ENCODE results near the gene SLN.

The SLN gene

DNA sequence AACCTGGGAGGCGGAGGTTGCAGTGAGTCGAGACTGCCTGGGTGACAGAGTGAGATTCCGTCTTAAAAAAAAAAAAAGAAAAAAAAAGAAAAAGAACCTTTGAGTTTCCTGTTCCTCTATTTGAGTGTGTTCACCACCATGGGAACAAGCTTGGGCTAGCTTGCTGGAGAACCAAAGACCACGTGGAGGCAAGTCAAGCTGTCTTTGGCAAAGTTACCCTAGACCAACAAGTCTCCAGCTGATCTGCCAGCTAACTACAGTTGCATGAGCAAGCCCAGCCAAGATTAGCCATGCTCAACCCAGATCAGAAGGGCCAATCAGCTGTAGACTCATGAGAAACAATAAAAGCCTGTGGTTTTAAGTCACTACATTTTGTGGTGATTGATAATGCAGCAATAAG is 29.7 kb downstream of the SLN start:
- H3K9me3 ChIP-seq (ENCODE audit: control insufficient read depth, low read length) = no peaks in the 10 kb centered on the region
- no peaks in the 10 kb centered on the region for H3K4me1 ChIP-seq (ENCODE audit: control insufficient read depth, insufficient read depth, low read length)
- H3K27me3 ChIP-seq (replicated peaks; ENCODE audit: control insufficient read depth, insufficient read depth, low read length) = no peaks in the 10 kb centered on the region
- no peak overlapping the region for H3K4me3 ChIP-seq (ENCODE audit: low read length)
- no peak for DNase-seq (ENCODE audit: low read depth)
- no peak overlapping the region for H3K9ac ChIP-seq (ENCODE audit: low read length)
- no peaks in the 10 kb centered on the region for H3K36me3 ChIP-seq (ENCODE audit: control insufficient read depth, insufficient read depth, low read length, severe bottlenecking)

DNA sequence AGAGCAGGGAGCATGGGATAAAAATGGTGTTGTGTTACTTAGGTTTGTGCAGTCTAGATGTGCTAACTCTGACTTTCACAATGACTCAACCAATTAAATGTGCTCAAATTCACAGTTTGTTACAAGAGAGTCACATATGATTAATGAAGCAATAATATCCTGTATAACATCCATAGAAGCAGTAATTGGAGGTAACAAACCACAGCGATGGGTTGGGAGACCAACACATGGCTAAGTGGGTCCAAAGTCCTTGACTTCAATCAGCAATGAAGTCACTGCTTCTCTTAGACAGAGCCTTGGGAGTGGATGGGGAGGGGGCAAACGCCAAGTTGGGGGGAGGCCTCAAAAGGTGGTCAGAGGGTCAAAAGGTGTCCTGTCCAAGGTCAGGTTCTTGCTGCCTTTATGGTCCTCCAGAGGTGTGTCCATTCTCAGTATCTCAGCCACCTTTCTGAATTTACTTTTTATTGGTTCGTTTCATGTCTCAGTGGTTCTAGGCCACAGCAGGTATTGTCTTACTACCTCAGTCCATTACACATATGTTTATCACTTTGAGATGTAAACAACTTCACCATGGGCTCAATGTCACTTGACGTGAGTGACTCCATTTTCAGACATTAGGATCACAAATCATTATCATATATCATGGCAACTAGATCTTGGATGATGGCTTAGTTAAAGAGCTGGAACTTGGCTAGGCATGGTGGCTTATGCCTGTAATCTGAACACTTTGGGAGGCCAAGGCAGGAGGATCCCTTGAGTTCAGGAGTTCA is 32.4 kb downstream of the SLN start:
- Histone ChIP-seq H3K36me3 (ENCODE audit: control insufficient read depth, insufficient read depth, low read length, severe bottlenecking) (no peaks in the 10 kb centered on the region), H3K9me3 (ENCODE audit: control insufficient read depth, low read length) (no peaks in the 10 kb centered on the region), H3K9ac (ENCODE audit: low read length) (no peak overlapping the region), H3K27me3 (replicated peaks; ENCODE audit: control insufficient read depth, insufficient read depth, low read length) (peaks cover 4% of the 10 kb centered on the region), H3K4me1 (ENCODE audit: control insufficient read depth, insufficient read depth, low read length) (no peaks in the 10 kb centered on the region), H3K4me3 (ENCODE audit: low read length) (no peak overlapping the region)
- DNase-seq (ENCODE audit: low read depth) = no peak

DNA sequence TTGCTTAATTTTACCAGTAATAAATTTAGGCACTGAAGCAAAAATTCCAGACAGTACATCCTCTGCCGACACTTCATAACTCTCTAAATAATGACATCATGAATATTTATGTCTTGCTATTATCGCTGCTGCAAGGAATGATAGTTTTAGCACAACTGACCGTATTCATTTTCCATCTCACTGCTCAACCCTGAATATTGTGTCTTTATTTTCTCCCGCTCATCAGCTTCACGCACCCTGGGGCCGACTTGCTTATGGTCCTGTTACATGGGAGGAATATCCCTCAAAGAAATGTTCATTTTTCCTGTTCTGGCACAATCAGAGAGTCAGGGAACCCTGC is 33.3 kb downstream of the SLN start:
- Histone ChIP-seq H3K4me3 (ENCODE audit: low read length) (no peak overlapping the region), H3K9me3 (ENCODE audit: control insufficient read depth, low read length) (no peaks in the 10 kb centered on the region), H3K36me3 (ENCODE audit: control insufficient read depth, insufficient read depth, low read length, severe bottlenecking) (no peaks in the 10 kb centered on the region), H3K4me1 (ENCODE audit: control insufficient read depth, insufficient read depth, low read length) (no peaks in the 10 kb centered on the region), H3K27me3 (replicated peaks; ENCODE audit: control insufficient read depth, insufficient read depth, low read length) (peaks cover 4% of the 10 kb centered on the region), H3K9ac (ENCODE audit: low read length) (no peak overlapping the region)
- DNase-seq (ENCODE audit: low read depth) = no peak

DNA sequence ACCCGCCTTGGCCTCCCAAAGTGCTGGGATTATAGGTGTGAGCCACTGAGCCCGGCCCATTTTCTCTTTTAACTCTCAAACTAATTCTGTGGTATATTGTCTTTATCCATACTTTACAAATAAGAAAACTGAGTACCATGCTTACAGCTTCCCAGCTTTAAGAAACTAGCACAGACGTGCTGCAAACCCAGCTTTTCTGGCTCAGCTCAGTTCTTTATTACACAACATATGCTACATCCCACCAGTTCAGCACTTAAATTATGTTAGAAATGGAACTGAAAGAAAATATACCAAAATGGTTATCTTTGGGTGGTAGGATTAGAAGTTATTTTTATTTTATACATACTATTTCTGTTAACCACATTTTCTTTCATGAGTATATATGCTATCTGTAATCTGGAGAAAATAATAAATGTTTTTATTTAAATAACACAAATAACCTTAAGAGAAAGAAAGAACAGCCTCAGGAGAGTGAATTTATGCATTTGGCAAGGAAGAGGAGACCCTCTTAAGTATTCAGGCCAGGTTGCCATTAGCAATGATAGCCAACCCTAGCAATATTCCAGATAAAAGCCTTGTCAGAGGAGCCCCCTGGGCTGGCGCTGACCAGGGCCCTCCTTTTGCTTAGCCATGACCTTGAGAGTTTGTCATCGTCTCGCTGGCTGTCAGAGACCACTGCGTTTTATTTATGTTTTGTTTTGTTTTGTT is 33.8 kb downstream of the SLN start:
- Histone ChIP-seq H3K36me3 (ENCODE audit: control insufficient read depth, insufficient read depth, low read length, severe bottlenecking) (no peaks in the 10 kb centered on the region), H3K27me3 (replicated peaks; ENCODE audit: control insufficient read depth, insufficient read depth, low read length) (peaks cover 4% of the 10 kb centered on the region), H3K4me1 (ENCODE audit: control insufficient read depth, insufficient read depth, low read length) (no peaks in the 10 kb centered on the region), H3K4me3 (ENCODE audit: low read length) (no peak overlapping the region), H3K9me3 (ENCODE audit: control insufficient read depth, low read length) (no peaks in the 10 kb centered on the region), H3K9ac (ENCODE audit: low read length) (no peak overlapping the region)
- DNase-seq (ENCODE audit: low read depth) = no peak

DNA sequence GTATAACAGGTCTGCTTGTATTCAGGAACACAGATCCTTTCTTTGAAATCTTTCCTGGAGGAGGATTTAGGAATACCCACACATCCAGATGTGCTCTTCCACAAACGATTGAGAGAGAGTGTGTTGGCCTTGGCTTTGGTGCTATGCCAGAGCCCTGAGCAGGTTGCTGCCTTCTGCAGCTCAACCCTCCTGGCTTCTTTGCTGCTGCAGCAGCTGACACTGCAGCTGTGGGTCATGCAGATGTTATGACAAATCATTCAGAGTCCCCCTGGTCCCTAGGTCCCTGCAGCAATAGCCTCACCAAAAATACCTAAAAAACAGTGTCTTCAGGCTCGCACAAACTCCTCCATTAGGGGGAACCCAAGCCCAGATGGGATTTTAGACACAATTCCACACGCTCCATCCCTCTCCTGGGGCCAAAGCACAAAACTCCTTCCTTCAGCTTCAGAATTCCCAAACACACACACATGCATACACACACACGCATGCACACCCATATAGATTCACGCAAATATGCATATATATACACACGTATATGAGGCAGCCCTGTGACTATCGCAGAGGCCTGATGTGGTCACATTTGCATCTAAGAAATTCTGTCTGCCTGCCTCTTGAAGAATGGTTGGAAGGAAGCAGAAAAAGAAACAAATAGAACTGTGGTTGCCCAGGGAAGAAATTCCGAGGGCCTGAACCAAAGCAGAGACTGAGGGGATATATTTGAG is 35.4 kb downstream of the SLN start:
- Histone ChIP-seq H3K9ac (ENCODE audit: low read length) (no peak overlapping the region), H3K4me3 (ENCODE audit: low read length) (no peak overlapping the region), H3K36me3 (ENCODE audit: control insufficient read depth, insufficient read depth, low read length, severe bottlenecking) (no peaks in the 10 kb centered on the region), H3K4me1 (ENCODE audit: control insufficient read depth, insufficient read depth, low read length) (no peaks in the 10 kb centered on the region), H3K9me3 (ENCODE audit: control insufficient read depth, low read length) (no peaks in the 10 kb centered on the region), H3K27me3 (replicated peaks; ENCODE audit: control insufficient read depth, insufficient read depth, low read length) (peaks cover 5% of the 10 kb centered on the region)
- no peak for DNase-seq (ENCODE audit: low read depth)

DNA sequence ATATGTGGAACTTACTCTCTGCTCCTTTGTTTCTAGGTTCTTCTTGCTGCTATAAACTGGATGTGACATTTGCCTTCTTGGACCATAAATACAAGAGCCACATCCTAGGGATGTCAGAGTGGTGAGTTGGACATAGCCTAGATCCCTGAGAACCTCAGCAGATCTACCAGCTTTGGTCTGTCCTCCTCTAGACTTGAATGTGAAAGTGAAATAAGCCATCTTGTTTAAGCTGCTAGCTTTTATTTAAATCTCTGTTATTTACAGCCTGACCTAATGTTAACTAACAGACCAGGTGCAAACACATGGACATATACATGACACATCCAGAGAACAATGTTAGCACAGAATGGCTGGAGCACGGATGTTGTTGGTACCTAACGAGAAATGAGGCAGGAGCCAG is 36.0 kb downstream of the SLN start:
- Histone ChIP-seq H3K36me3 (ENCODE audit: control insufficient read depth, insufficient read depth, low read length, severe bottlenecking) (no peaks in the 10 kb centered on the region), H3K9me3 (ENCODE audit: control insufficient read depth, low read length) (no peaks in the 10 kb centered on the region), H3K27me3 (replicated peaks; ENCODE audit: control insufficient read depth, insufficient read depth, low read length) (peaks cover 9% of the 10 kb centered on the region), H3K9ac (ENCODE audit: low read length) (no peak overlapping the region), H3K4me1 (ENCODE audit: control insufficient read depth, insufficient read depth, low read length) (no peaks in the 10 kb centered on the region), H3K4me3 (ENCODE audit: low read length) (no peak overlapping the region)
- DNase-seq (ENCODE audit: low read depth) = no peak

DNA sequence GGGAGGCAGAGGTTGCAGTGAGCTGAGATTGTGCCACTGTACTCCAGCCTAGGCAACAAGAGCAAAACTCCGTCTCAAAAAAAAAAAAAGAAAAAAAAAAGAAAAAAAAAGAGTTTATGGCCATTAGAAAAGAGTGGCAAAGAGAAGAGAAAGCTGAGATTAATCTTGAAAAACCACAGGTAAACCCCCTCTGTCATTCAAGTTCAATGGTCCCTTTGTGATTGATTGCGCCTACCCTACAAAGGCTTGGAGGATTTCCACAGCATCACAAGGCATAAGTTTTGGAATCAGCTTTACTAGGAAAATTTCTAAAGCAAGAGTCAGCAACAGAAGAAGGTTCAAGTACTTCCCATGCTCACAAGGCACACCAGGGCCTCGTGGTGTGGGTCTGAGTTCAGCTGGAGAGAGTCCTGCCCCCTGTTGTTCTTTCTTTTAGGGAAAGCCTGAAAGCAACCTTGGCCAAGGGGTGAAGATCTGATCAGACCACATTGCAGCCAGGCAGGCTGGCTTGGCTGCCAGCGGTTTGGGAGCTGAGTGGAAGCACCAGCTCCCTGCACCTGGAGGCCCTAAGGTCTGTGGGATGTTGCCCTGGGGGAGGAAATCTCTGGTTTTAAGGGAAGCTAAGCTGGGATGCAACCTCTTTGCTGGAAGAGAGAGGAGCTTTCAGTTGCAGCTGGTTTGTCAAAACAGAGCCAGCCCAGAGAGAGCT is 41.8 kb downstream of the SLN start:
- Histone ChIP-seq H3K9ac (ENCODE audit: low read length) (no peak overlapping the region), H3K27me3 (replicated peaks; ENCODE audit: control insufficient read depth, insufficient read depth, low read length) (peaks cover 14% of the 10 kb centered on the region), H3K4me3 (ENCODE audit: low read length) (no peak overlapping the region), H3K4me1 (ENCODE audit: control insufficient read depth, insufficient read depth, low read length) (peaks cover 20% of the 10 kb centered on the region), H3K36me3 (ENCODE audit: control insufficient read depth, insufficient read depth, low read length, severe bottlenecking) (no peaks in the 10 kb centered on the region), H3K9me3 (ENCODE audit: control insufficient read depth, low read length) (no peaks in the 10 kb centered on the region)
- DNase-seq (ENCODE audit: low read depth) = no peak

DNA sequence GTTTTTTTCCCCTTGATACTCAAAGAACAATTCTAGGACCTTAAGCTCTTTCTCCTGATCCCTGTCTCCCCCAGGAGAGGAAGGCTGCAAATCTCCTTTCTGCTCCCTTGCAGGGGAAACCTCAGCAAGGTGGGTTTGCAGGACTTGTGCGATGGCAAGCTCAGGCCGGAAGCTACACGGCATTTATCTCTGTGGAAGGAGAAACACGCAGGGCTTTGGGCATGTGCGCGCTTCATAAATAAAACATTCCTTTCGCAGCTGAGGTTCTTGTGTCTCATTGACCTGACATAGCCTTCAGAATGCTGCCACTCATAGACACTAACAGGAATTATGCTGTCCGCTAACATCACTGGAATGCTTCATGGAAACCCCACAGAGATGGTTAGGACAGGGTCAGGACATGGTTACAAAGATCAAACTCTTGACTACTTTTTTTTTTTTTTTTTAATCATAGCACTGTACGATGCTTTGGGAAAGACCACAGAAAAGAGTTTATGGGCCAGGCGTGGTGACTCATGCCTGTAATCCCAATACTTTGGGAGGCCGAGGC is 42.6 kb downstream of the SLN start:
- Histone ChIP-seq H3K9me3 (ENCODE audit: control insufficient read depth, low read length) (no peaks in the 10 kb centered on the region), H3K36me3 (ENCODE audit: control insufficient read depth, insufficient read depth, low read length, severe bottlenecking) (no peaks in the 10 kb centered on the region), H3K4me3 (ENCODE audit: low read length) (no peak overlapping the region), H3K9ac (ENCODE audit: low read length) (no peak overlapping the region), H3K27me3 (replicated peaks; ENCODE audit: control insufficient read depth, insufficient read depth, low read length) (peaks cover 14% of the 10 kb centered on the region), H3K4me1 (ENCODE audit: control insufficient read depth, insufficient read depth, low read length) (peaks cover 25% of the 10 kb centered on the region)
- no peak for DNase-seq (ENCODE audit: low read depth)

DNA sequence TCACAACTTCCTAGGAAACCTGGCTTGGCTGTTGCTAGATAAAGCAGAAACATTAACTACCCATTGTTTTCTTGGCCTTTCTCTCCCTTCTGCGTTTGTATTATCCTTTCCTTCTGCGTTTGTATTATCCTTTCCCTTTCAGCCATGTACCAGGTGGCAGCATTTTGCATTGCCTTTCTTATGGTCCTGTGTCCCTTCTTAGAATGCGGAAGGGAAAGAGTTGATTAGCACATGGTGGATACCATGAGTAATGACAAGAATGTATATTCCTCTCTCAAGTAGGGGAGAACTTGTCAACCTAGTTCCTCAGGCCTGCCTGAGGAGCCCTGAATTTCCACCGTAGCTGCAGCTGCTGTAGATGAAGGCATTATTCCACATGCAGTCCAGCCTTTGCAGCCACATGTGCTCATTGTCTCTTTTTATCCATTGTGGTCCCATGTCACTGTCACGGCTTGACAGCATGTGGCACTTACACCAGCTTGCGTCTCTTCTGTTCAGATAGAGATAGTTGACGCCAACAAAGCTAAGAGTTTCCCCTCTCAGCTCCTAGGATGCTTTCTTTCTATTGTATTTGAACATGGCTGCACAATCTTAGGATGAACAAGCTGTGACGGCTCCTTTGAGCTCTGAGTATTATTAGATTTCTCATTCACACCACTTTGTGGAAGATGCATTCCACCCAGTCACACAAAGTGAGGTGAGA is 44.8 kb downstream of the SLN start:
- H3K9ac ChIP-seq (ENCODE audit: low read length) = no peak overlapping the region
- no peak overlapping the region for H3K4me3 ChIP-seq (ENCODE audit: low read length)
- H3K4me1 ChIP-seq (ENCODE audit: control insufficient read depth, insufficient read depth, low read length) = peaks cover 25% of the 10 kb centered on the region
- no peaks in the 10 kb centered on the region for H3K36me3 ChIP-seq (ENCODE audit: control insufficient read depth, insufficient read depth, low read length, severe bottlenecking)
- H3K27me3 ChIP-seq (replicated peaks; ENCODE audit: control insufficient read depth, insufficient read depth, low read length) = peaks cover 18% of the 10 kb centered on the region
- DNase-seq (ENCODE audit: low read depth) = no peak
- H3K9me3 ChIP-seq (ENCODE audit: control insufficient read depth, low read length) = no peaks in the 10 kb centered on the region

DNA sequence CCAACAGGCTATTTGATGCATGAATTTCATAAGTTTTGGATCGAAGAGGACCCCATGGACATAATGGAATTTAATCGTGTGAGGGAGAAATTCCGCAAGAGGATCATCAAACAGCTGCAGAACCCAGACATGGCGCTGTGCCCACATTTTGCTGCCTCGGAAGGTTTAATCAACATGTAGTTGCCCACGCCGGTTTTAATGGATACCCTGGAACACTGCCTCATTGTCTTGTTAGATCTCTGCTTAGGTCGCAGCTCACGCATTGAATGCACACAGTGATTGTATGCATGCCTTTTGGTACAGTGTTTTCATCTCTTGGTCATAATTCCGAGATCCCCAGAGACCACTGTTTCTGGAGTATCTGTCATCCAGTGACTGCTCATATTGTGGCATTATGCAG is 46.8 kb downstream of the SLN start:
- no peak overlapping the region for H3K4me3 ChIP-seq (ENCODE audit: low read length)
- DNase-seq (ENCODE audit: low read depth) = no peak
- peaks cover 20% of the 10 kb centered on the region for H3K4me1 ChIP-seq (ENCODE audit: control insufficient read depth, insufficient read depth, low read length)

More for the DNA sequence above, 46.8 kb downstream of the SLN start:
- Histone ChIP-seq H3K9me3 (ENCODE audit: control insufficient read depth, low read length) (no peaks in the 10 kb centered on the region), H3K9ac (ENCODE audit: low read length) (no peak overlapping the region), H3K36me3 (ENCODE audit: control insufficient read depth, insufficient read depth, low read length, severe bottlenecking) (no peaks in the 10 kb centered on the region), H3K27me3 (replicated peaks; ENCODE audit: control insufficient read depth, insufficient read depth, low read length) (peaks cover 14% of the 10 kb centered on the region)

Measured in adipocyte (in vitro differentiated cells).